ENCODE measurements around the gene BYSL. TPM values are rescaled to one million over a fixed set of nuclear protein-coding genes. Genes with fewer than 3 reads are reported as not detected.

The BYSL gene
- total RNA-seq, 2 experiments from 2014 or later = 46.6 to 51.0 TPM

Other genes with a start within 250 kb of the BYSL start
- 10 to 100 TPM; 11.7 to 13.4 TPM for gene TFEB, start 185.9 kb upstream of the BYSL start, total RNA-seq
- gene PGC, start 174.1 kb upstream of the BYSL start, total RNA-seq = not detected
- 1 to 10 TPM; 4.8 to 5.5 TPM for gene FRS3, start 141.6 kb upstream of the BYSL start, total RNA-seq
- gene PRICKLE4, start 140.7 kb upstream of the BYSL start, total RNA-seq = under 1 TPM in 1 of 2 experiments, not detected in 1; 0.71 TPM
- 100 to 1,000 TPM; 264 to 280 TPM for gene TOMM6, start 133.8 kb upstream of the BYSL start, total RNA-seq
- 1 to 10 TPM; 6.1 to 6.3 TPM for gene USP49, start 26.1 kb upstream of the BYSL start, total RNA-seq
- 10 to 100 TPM; 18.2 to 18.3 TPM for gene MED20, start 360 bp upstream of the BYSL start, total RNA-seq
- 100 to 1,000 TPM; 570 to 573 TPM for gene CCND3, start 20.3 kb downstream of the BYSL start, total RNA-seq
- 10 to 100 TPM; 57.7 to 58.7 TPM for gene TAF8, start 129.0 kb downstream of the BYSL start, total RNA-seq
- gene C6orf132, start 221.1 kb downstream of the BYSL start, total RNA-seq = under 1 TPM; 0.22 to 0.29 TPM